Left ventricle myocardium inferior (tissue), 1 donor: ENCODE measurements around the gene PANK4. TPM values are rescaled to one million over a fixed set of nuclear protein-coding genes. Genes with fewer than 3 reads are reported as not detected.
"Not testable (repeated sequence)": the region's sequence is repeated elsewhere in the genome, so short reads cannot be mapped to it uniquely, and the experiment has no call there.

Experiments used
- DNase-seq: peaks from one replicate; pipeline ENCODE4 v3.0.0-alpha.2; 2020
- H3K27ac ChIP-seq: fragments of 200-600 bp; replicated peaks from 2 replicates; pipeline ENCODE4 v1.8.0; 2021
- H3K27me3 ChIP-seq: fragments of 200-600 bp; 2 replicates; pipeline ENCODE4 v1.8.0; 2021; ENCODE audit warnings: low read depth
- H3K36me3 ChIP-seq: fragments of 200-600 bp; 2 replicates; pipeline ENCODE4 v1.8.0; 2021
- H3K4me1 ChIP-seq: fragments of 200-600 bp; 2 replicates; pipeline ENCODE4 v1.8.0; 2021
- H3K4me3 ChIP-seq: fragments of 200-600 bp; 2 replicates; pipeline ENCODE4 v1.8.0; 2021; ENCODE audit warnings: mild to moderate bottlenecking, moderate library complexity
- H3K9me3 ChIP-seq: fragments of 200-600 bp; replicated peaks from 2 replicates; pipeline ENCODE4 v1.8.0; 2021
- intact Hi-C: fragments of 100-400 bp; cut with micrococcal nuclease; formaldehyde crosslinking; loops from one replicate; pipeline ENCODE4 v1.11.0; 2022
- total RNA-seq: library from RNA; stranded (reverse); fragmentation: NEBNext Ultra II Directional; extraction: Animal tissue kit (Norgen Biotek cat#: 25700); gene quantifications from one replicate; pipeline ENCODE4 v1.2.1, GENCODE V29; 2021
- TF ChIP-seq, protein P1 (sequence below): fragments of 200-600 bp; IDR thresholded peaks from 2 replicates; pipeline ENCODE4 v1.8.0; 2021; ENCODE audit warnings: antibody characterized with exemption, mild to moderate bottlenecking, borderline replicate concordance
- donor health status: DM: no; HTN: yes; CAD: no; lungs with severe emphysema.

Gene PANK4
- total RNA-seq, 1 donor from 2014 or later = 42.8 TPM

GRCh38 chr1:2556277-2556677 lies 29.9 kb upstream of the PANK4 start, which contains the start of gene TNFRSF14:
TNFRSF14 (plus strand) TSS chr1:2556371; CDS start chr1:2556665, 294 bp downstream.
- intact Hi-C loops = no loop called here
- TF ChIP-seq, protein P1, sequence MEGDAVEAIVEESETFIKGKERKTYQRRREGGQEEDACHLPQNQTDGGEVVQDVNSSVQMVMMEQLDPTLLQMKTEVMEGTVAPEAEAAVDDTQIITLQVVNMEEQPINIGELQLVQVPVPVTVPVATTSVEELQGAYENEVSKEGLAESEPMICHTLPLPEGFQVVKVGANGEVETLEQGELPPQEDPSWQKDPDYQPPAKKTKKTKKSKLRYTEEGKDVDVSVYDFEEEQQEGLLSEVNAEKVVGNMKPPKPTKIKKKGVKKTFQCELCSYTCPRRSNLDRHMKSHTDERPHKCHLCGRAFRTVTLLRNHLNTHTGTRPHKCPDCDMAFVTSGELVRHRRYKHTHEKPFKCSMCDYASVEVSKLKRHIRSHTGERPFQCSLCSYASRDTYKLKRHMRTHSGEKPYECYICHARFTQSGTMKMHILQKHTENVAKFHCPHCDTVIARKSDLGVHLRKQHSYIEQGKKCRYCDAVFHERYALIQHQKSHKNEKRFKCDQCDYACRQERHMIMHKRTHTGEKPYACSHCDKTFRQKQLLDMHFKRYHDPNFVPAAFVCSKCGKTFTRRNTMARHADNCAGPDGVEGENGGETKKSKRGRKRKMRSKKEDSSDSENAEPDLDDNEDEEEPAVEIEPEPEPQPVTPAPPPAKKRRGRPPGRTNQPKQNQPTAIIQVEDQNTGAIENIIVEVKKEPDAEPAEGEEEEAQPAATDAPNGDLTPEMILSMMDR = peak; percentile 9
- H3K27ac ChIP-seq = peak within 1 kb of the TSS; percentile 92
- peaks cover 30% of the 10 kb centered on the region for H3K36me3 ChIP-seq
- peaks cover 61% of the 10 kb centered on the region for H3K4me1 ChIP-seq
- peaks cover 9% of the 10 kb centered on the region for H3K27me3 ChIP-seq
- DNase-seq = no peak
- no peaks in the 10 kb centered on the region for H3K9me3 ChIP-seq
- peak within 1 kb of the TSS; percentile 70 for H3K4me3 ChIP-seq

GRCh38 chr1:2555634-2556276 lies 29.4 kb upstream of the PANK4 start:
- intact Hi-C loops = no loop called here
- peak; percentile 81 for DNase-seq
- no peaks in the 10 kb centered on the region for H3K9me3 ChIP-seq
- peaks cover 27% of the 10 kb centered on the region for H3K36me3 ChIP-seq
- H3K4me3 ChIP-seq = peak overlapping the region; percentile 70
- H3K27me3 ChIP-seq = peaks cover 9% of the 10 kb centered on the region
- TF ChIP-seq, protein P1 = no peak
- H3K27ac ChIP-seq = peak overlapping the region; percentile 92
- H3K4me1 ChIP-seq = peaks cover 61% of the 10 kb centered on the region

DNA sequence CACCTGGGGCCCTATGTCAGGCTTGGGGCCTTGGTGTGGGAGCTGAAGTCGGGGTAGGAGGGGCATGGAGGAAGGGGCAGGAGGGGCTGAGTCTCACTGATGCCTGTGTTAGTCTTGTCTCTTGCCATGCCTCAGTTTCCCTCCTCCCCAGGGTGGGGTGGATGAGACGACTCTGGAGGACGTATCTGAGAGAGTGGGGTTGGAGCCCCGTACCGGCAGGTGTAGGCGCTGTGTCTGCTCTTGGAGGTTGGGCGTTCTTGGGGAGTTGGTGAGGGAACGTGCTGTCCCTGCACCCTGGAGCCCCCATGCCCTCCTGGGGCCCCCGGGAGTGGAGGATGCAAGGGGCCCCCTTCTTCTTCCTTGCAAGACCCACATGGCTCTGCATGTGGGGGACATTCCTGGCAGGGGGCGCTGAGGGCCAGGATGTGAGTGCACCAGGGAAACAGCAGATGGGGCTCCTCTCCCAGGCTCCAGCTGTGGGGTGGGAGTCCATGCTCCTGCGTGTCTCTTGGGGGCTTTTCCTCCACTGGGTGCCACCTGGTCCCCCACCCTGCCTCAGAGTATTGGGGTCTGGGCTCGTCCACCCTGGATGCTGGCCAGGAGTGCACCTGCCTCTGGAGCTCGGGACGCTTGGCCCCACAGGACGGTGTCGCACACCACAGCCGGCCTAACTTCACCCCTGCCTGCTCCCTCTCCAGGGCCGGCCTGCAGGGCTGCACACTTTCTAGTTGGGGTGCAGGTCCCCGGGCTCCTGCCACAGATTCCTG lies 28.4 kb upstream of the PANK4 start:
- Histone ChIP-seq H3K36me3 (peaks cover 18% of the 10 kb centered on the region), H3K27ac (peak overlapping the region; percentile 92), H3K4me3 (peak overlapping the region; percentile 70), H3K27me3 (peaks cover 9% of the 10 kb centered on the region), H3K9me3 (no peaks in the 10 kb centered on the region), H3K4me1 (peaks cover 66% of the 10 kb centered on the region)
- no peak for DNase-seq
- TF ChIP-seq, protein P1 = peak; percentile 57
- intact Hi-C loops = no loop called here

GRCh38 chr1:2553871-2554620 lies 27.6 kb upstream of the PANK4 start:
- Histone ChIP-seq H3K9me3 (no peaks in the 10 kb centered on the region), H3K36me3 (peaks cover 10% of the 10 kb centered on the region), H3K4me3 (no peak overlapping the region), H3K27ac (peak overlapping the region; percentile 12), H3K27me3 (peaks cover 9% of the 10 kb centered on the region), H3K4me1 (peaks cover 66% of the 10 kb centered on the region)
- DNase-seq = no peak
- TF ChIP-seq, protein P1 = no peak
- intact Hi-C loops = no loop called here

DNA sequence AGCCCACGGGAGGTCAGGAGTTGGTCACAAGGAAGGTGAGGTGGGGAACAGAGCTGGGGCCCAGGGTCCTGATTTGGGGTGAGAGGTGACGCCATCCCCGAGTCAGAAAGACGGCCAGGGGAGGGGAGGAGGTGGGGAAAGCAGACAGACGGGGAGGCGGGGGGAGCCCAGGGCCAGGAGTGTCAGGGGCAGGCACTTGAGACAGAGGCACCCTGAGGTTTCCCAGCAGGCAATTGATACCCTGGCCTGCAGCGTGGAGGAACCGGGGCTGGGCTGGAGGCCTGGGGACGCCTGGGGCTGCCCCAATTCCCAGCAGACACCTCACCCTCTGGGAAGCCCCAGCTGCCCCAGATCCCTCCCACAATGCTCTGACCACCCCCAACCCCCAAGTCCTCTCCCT lies 26.7 kb upstream of the PANK4 start:
- H3K36me3 ChIP-seq, H3K9me3 ChIP-seq, H3K4me3 ChIP-seq, DNase-seq, H3K27me3 ChIP-seq, intact Hi-C loops, H3K27ac ChIP-seq: not testable (repeated sequence)
- H3K4me1 ChIP-seq = peaks cover 64% of the 10 kb centered on the region
